Transverse colon (tissue), 4 donors: ENCODE results near the gene DNAJC19. TPM values are rescaled to one million over a fixed set of nuclear protein-coding genes. Genes with fewer than 3 reads are reported as not detected.
"Not testable (repeated sequence)": the region's sequence is repeated elsewhere in the genome, so short reads cannot be mapped to it uniquely, and the experiment has no call there.

Source experiments
- DNase-seq: peaks from one replicate; pipeline ENCODE4 v3.0.0-alpha.2; 2019
- H3K27ac ChIP-seq, 4 donors: fragments of 200-600 bp; sonication (generic); 2 replicates each; pipeline ENCODE4 v1.5.1; 2016 to 2018; ENCODE audit warnings: inconsistent platforms in 4 of 4
- H3K27me3 ChIP-seq: fragments of 200-600 bp; sonication (generic); 2 replicates; pipeline ENCODE4 v1.5.1; 2017; ENCODE audit warnings: inconsistent platforms
- H3K36me3 ChIP-seq, 4 donors: fragments of 200-600 bp; sonication (generic); 2 replicates each; pipeline ENCODE4 v1.5.1; 2017 to 2019; ENCODE audit warnings: inconsistent platforms in 4 of 4
- H3K4me1 ChIP-seq, 4 donors: fragments of 200-600 bp; sonication (generic); 2 replicates each; pipeline ENCODE4 v1.5.1; 2017 to 2020; ENCODE audit warnings: inconsistent platforms in 4 of 4
- H3K4me3 ChIP-seq, 4 donors: fragments of 200-600 bp; sonication (generic); 1 replicate in 1 of 4; 2 replicates in 3 of 4; pipeline versions ENCODE4 v1.5.1 to v1.6.1; 2017 to 2019; ENCODE audit warnings: inconsistent platforms in 4 of 4
- H3K9me3 ChIP-seq, 2 donors: fragments of 200-600 bp; sonication (generic); 2 replicates each; pipeline ENCODE4 v1.5.1; 2017 to 2019; ENCODE audit warnings: inconsistent platforms in 2 of 2
- EP300 ChIP-seq: sonication (generic); formaldehyde crosslinking; IDR thresholded peaks from one replicate; pipeline ENCODE4 v1.6.1; 2017; ENCODE audit warnings: antibody characterized with exemption, low read depth
- POLR2A ChIP-seq: fragments of 450-650 bp; IDR thresholded peaks from one replicate; pipeline ENCODE4 v1.6.1; 2016; ENCODE audit warnings: antibody characterized with exemption, mild to moderate bottlenecking, moderate library complexity
- POLR2AphosphoS5 ChIP-seq, 3 donors: sonication (generic); formaldehyde crosslinking; IDR thresholded peaks; one replicate each; pipeline ENCODE4 v1.6.1; 2016; ENCODE audit warnings: antibody characterized with exemption in 3 of 3
- WGBS, 2 donors: methylation state at CpG; one replicate each; pipeline ENCODE4 v1.1.5; 2018; ENCODE audit warnings: low coverage in 1 of 2; 5-methylcytosine and 5-hydroxymethylcytosine counted together
- in situ Hi-C, 4 donors: fragments of 200-750 bp; cut with MboI; loops; one replicate each; pipeline versions ENCODE4 v1.15.0 to v1.15.1; 2017; ENCODE audit warnings: low sequenced_read_pairs in 3 of 4, low pct_ligation_motif_present in 1 of 4, low pct_unique_long_range_greater_than_20kb in 1 of 4
- intact Hi-C: fragments of 100-400 bp; cut with DNase I; formaldehyde crosslinking; loops from one replicate; pipeline ENCODE4 v1.15.1; 2023; ENCODE audit warnings: low total_unique reads
- total RNA-seq, 4 donors: library from RNA; depleted of rRNA; stranded (reverse); fragments of >200 nt; gene quantifications; one replicate each; pipeline ENCODE4 v1.1.0, GENCODE V29; 2016
- TF ChIP-seq, protein P1 (sequence below), 5 experiments: fragments of 200-600 bp in 3 of 5; fragments of 450-650 bp in 2 of 5; sonication (generic) in 3 of 5; IDR thresholded peaks; 1 replicate in 2 of 5; 2 replicates in 3 of 5; pipeline ENCODE4 v1.5.1; 2016 to 2017; ENCODE audit warnings: antibody characterized with exemption in 5 of 5, inconsistent platforms in 3 of 5, mild to moderate bottlenecking in 2 of 5, moderate library complexity in 1 of 5

The DNAJC19 gene
- total RNA-seq, 4 donors from 2014 or later = 21.7 to 49.4 (median 30.9) TPM

DNA sequence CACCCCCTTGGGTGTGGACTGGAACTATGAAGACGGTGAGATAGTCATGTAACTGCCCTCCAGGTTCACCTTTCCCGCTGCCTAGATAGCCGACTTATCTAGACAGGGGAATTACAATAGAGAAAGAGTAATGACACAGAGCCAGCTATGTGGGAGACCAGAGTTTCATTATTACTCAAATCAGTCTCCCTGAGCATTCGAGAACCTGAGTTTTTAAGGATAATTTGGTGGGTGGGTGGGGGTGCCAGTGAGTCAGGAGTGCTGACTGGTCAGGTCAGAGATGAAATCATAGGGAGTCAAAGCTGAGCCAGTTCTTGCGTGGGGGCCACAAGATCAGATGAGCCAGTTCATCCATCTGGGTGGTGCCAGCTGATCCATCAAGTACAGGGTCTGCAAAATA lies 19.7 kb upstream of the DNAJC19 start:
- H3K4me1 ChIP-seq = no peaks in the 10 kb centered on the region
- no peaks in the 10 kb centered on the region for H3K9me3 ChIP-seq
- no peak for DNase-seq
- intact Hi-C loops (no loop called here), in situ Hi-C loops (no loop called here)
- H3K27me3 ChIP-seq = no peaks in the 10 kb centered on the region
- 65 to 72% methylated on average over 3 to 5 of the region's 5 CpGs for WGBS, 2 donors
- TF ChIP-seq EP300 (no peak), POLR2AphosphoS5 (IDR thresholded peaks at IDR 0.05) (no peak), POLR2A (no peak)
- TF ChIP-seq, protein P1, sequence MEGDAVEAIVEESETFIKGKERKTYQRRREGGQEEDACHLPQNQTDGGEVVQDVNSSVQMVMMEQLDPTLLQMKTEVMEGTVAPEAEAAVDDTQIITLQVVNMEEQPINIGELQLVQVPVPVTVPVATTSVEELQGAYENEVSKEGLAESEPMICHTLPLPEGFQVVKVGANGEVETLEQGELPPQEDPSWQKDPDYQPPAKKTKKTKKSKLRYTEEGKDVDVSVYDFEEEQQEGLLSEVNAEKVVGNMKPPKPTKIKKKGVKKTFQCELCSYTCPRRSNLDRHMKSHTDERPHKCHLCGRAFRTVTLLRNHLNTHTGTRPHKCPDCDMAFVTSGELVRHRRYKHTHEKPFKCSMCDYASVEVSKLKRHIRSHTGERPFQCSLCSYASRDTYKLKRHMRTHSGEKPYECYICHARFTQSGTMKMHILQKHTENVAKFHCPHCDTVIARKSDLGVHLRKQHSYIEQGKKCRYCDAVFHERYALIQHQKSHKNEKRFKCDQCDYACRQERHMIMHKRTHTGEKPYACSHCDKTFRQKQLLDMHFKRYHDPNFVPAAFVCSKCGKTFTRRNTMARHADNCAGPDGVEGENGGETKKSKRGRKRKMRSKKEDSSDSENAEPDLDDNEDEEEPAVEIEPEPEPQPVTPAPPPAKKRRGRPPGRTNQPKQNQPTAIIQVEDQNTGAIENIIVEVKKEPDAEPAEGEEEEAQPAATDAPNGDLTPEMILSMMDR (IDR thresholded peaks at IDR 0.05) = no peak
- no peaks in the 10 kb centered on the region for H3K36me3 ChIP-seq
- H3K4me3 ChIP-seq = no peak overlapping the region
- H3K27ac ChIP-seq = no peak overlapping the region

DNA sequence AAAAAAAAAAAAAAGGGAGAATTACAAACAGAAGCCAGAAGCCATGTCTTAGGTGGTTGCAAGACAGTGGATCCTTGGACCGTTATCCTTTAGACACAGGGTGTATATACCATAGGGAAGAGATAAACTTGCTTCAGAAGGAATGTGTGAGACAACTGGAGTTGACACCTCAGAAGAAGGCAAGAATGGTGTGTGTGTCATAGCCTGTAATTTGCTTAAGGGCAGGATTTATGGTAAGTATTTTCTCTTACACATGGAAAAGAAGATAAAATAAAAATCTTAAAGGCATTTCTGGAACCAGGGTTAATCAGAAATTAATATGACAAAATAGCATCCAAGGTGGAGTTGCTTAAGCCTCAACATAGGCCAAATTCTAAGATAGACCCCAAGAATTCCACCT lies 19.3 kb upstream of the DNAJC19 start:
- Histone ChIP-seq H3K9me3 (no peaks in the 10 kb centered on the region), H3K4me1 (no peaks in the 10 kb centered on the region), H3K27ac (no peak overlapping the region), H3K4me3 (no peak overlapping the region), H3K36me3 (no peaks in the 10 kb centered on the region), H3K27me3 (no peaks in the 10 kb centered on the region)
- in situ Hi-C loops = no loop called here
- intact Hi-C loops = no loop called here
- TF ChIP-seq, protein P1 (IDR thresholded peaks at IDR 0.05) = no peak
- no peak for TF ChIP-seq EP300
- TF ChIP-seq POLR2A = no peak
- TF ChIP-seq POLR2AphosphoS5 (IDR thresholded peaks at IDR 0.05) = no peak
- DNase-seq = no peak
- WGBS, 2 donors = 50% methylated on average over 1 of the region's 1 CpG

DNA sequence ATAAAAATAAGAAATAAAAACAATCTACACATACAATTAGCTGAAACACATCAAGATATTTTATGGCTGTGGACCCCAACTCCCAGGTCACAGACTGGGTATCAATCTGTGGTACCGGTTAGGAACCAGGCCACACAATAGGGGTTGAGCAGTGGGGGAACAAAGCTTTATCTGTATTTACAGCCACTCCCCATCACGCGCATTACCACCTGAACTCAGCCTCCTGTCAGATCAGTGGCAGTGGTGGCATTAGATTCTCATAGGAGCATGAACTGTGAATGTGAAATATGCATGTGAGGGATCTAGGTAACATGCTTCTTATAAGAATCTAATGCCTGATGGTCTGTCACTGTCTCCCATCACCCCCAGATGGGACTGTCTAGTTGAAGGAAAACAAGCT lies 17.7 kb upstream of the DNAJC19 start:
- WGBS, 2 donors = 88 to 95% methylated on average over 3 of the region's 3 CpGs
- Histone ChIP-seq H3K27ac (no peak overlapping the region), H3K36me3 (no peaks in the 10 kb centered on the region), H3K4me3 (no peak overlapping the region), H3K27me3 (no peaks in the 10 kb centered on the region), H3K4me1 (no peaks in the 10 kb centered on the region), H3K9me3 (no peaks in the 10 kb centered on the region)
- in situ Hi-C loops (no loop called here), intact Hi-C loops (no loop called here)
- no peak for DNase-seq
- TF ChIP-seq, protein P1 (IDR thresholded peaks at IDR 0.05) = no peak
- TF ChIP-seq POLR2A (no peak), EP300 (no peak), POLR2AphosphoS5 (IDR thresholded peaks at IDR 0.05) (no peak)

DNA sequence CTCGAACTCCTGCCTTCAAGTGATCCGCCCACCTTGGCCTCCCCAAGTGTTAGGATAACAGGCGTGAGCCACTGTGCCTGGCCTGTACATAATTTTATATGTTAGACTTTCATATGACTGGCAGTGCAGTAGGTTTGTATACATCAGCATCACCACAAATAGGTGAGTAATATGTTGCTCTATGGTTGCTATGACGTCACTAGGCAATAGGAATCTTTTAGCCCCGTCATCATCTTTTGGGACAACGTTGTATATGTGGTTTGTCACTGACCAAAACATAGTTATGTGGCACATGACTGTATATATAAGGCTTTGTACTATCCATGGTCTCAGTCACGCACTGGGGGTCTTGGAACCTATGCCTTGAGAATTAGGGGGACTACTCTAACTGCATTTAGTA lies 17.0 kb upstream of the DNAJC19 start:
- WGBS, 2 donors = 87 to 93% methylated on average over 5 to 7 of the region's 7 CpGs
- intact Hi-C loops (no loop called here), in situ Hi-C loops (no loop called here)
- Histone ChIP-seq H3K4me1 (no peaks in the 10 kb centered on the region), H3K9me3 (no peaks in the 10 kb centered on the region), H3K36me3 (no peaks in the 10 kb centered on the region), H3K27me3 (no peaks in the 10 kb centered on the region), H3K4me3 (no peak overlapping the region), H3K27ac (no peak overlapping the region)
- TF ChIP-seq POLR2AphosphoS5 (IDR thresholded peaks at IDR 0.05) (no peak), EP300 (no peak), POLR2A (no peak)
- TF ChIP-seq, protein P1 (IDR thresholded peaks at IDR 0.05) = no peak
- no peak for DNase-seq

DNA sequence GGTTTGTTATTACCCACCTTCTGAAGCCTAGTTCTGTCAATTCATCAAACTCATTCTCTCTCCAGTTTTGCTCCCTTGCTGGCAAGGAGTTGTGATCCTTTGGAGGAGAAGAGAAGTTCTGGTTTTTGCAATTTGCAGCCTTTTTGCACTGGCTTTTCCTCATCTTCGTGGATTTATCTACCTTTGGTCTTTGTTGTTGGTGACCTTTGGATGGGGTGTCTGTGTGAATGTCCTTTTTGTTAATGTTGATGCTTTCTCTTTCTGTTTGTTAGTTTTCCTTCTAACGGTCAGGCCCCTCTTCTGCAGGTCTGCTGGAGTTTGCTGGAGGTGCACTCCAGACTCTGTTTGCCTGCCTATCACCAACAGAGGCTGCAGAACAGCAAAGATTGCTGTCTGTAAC lies 13.9 kb upstream of the DNAJC19 start:
- H3K9me3 ChIP-seq, H3K36me3 ChIP-seq, DNase-seq, H3K4me1 ChIP-seq, H3K27me3 ChIP-seq, in situ Hi-C loops, H3K27ac ChIP-seq, intact Hi-C loops, H3K4me3 ChIP-seq: not testable (repeated sequence)
- 41 to 56% methylated on average over 2 of the region's 2 CpGs for WGBS, 2 donors

DNA sequence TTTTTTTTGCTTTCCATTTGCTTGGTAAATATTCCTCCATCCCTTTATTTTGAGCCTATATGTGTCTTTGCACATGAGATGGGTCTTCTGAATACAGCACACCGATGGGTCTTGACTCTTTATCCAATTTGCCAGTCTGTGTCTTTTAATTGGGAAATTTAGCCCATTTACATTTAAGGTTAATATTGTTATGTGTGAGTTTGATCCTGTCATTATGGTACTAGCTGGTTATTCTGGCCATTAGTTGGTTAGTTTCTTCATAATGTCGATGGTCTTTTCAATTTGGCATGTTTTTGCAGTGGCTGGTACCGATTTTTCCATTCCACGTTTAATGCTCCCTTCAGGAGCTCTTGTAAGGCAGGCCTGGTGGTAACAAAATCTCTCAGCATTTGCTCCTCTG lies 12.8 kb upstream of the DNAJC19 start:
- WGBS, 2 donors = 80% methylated on average over 4 of the region's 4 CpGs; no CpG with 5 or more reads in 1 of the 2 donors
- intact Hi-C loops, H3K27ac ChIP-seq, in situ Hi-C loops, DNase-seq, H3K4me3 ChIP-seq, H3K9me3 ChIP-seq, H3K27me3 ChIP-seq, H3K4me1 ChIP-seq, H3K36me3 ChIP-seq: not testable (repeated sequence)
